Loucy (cell line): ENCODE measurements around the gene CSGALNACT2.

Source experiments
- EZH2phosphoT487 ChIP-seq: fragments of 200-600 bp; IDR thresholded peaks from 2 replicates; pipeline ENCODE4 v1.6.1; 2018; ENCODE audit warnings: antibody characterized with exemption, mild to moderate bottlenecking, moderate library complexity, borderline replicate concordance
- TF ChIP-seq, protein P1 (sequence below): fragments of 200-600 bp; sonication (generic); conservative IDR thresholded peaks from 2 replicates; pipeline ENCODE4 v1.5.1; 2014; ENCODE audit warnings: mild to moderate bottlenecking, antibody characterized with exemption, low read length

DNA sequence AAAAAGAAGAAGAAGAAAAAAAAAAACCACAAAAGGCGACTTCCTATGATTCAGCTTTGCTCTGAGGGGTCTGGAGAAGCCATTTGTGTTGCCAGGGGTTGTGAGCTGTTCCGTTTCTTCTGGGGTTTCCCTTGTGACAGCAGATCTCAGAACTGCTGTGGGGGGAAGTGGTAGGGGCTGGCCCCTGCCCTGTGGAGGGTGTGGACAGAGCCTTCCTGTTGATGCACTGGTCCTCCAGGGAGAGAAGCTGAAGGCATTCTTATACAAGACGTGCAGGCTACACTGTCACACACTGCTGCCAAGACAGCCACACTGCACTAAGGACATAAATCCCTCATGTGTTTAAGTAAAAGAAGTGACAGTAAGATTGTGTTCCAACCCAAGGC is 17.3 kb upstream of the CSGALNACT2 start:
- TF ChIP-seq, protein P1, sequence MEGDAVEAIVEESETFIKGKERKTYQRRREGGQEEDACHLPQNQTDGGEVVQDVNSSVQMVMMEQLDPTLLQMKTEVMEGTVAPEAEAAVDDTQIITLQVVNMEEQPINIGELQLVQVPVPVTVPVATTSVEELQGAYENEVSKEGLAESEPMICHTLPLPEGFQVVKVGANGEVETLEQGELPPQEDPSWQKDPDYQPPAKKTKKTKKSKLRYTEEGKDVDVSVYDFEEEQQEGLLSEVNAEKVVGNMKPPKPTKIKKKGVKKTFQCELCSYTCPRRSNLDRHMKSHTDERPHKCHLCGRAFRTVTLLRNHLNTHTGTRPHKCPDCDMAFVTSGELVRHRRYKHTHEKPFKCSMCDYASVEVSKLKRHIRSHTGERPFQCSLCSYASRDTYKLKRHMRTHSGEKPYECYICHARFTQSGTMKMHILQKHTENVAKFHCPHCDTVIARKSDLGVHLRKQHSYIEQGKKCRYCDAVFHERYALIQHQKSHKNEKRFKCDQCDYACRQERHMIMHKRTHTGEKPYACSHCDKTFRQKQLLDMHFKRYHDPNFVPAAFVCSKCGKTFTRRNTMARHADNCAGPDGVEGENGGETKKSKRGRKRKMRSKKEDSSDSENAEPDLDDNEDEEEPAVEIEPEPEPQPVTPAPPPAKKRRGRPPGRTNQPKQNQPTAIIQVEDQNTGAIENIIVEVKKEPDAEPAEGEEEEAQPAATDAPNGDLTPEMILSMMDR = no peak
- no peak for TF ChIP-seq EZH2phosphoT487
